ENCODE results near the gene DSE. TPM values are rescaled to one million over a fixed set of nuclear protein-coding genes. Genes with fewer than 3 reads are reported as not detected.

Gene DSE
- polyA plus RNA-seq, 3 donors, result 14.6 to 36.5 (median 28.4) TPM

DNA sequence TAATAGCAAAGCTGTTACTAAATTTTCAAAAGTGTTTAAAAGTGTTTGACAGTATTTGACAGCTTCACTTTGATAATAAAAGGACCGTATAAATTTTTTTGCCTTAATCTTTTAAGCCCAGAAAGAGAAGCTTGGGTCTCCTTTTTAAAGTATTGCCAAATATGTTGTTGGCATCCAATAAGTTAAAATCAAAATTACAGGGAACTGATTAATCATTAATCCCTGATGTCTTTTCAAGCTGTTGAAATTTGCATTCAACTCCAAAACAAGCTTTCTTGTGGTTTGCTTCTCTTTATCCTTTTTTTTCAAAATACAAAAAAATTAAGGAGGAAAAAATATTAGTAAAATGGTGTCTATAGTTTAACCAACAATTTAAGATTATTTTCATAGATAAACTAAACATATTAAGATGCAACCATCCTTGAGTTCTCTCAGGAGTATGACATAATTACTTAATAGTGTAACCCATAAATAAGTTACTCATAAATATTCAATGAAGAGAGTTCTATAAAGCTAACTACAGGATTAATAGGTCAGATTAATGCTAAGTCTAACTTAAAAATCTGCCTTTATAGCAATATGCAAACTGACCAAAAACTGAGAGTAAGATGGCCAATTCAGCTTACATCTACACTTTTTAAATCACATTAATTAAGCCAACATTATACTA, 63.4 kb downstream of the DSE start:
- Histone ChIP-seq H3K36me3 (replicated peaks in 1 of 2; ENCODE audit: control insufficient read depth in 1 of 2, insufficient read depth in 2 of 2, low read length in 2 of 2) (peaks cover 44 to 72% of the 10 kb centered on the region in 2 donors), H3K9me3 (replicated peaks in 1 of 2; ENCODE audit: control insufficient read depth in 1 of 2, insufficient read depth in 1 of 2, low read length in 2 of 2) (no peaks in the 10 kb centered on the region), H3K27me3 (ENCODE audit: control insufficient read depth in 2 of 2, insufficient read depth in 2 of 2, low read length in 2 of 2) (no peaks in the 10 kb centered on the region), H4K20me1 (ENCODE audit: insufficient read depth, low read length) (no peaks in the 10 kb centered on the region), H3K27ac (ENCODE audit: low read depth in 1 of 2, low read length in 2 of 2) (no peak overlapping the region), H3K4me1 (ENCODE audit: control insufficient read depth in 1 of 2, insufficient read depth in 2 of 2, low read length in 2 of 2) (peaks cover 0 to 2% of the 10 kb centered on the region in 2 donors), H3K9ac (ENCODE audit: insufficient read depth, low read length, poor library complexity, severe bottlenecking) (no peak overlapping the region), H2AFZ (ENCODE audit: insufficient read depth, low read depth, low read length, poor library complexity, severe bottlenecking) (no peak overlapping the region), H3K79me2 (ENCODE audit: insufficient read depth, low read length) (no peaks in the 10 kb centered on the region), H3K4me2 (replicated peaks; ENCODE audit: extremely low read depth, low read length, poor library complexity, severe bottlenecking) (no peak overlapping the region), H3K4me3 (replicated peaks in 1 of 3; ENCODE audit: low read depth in 2 of 3, low read length in 3 of 3) (no peak overlapping the region)
- TF ChIP-seq, protein P1, sequence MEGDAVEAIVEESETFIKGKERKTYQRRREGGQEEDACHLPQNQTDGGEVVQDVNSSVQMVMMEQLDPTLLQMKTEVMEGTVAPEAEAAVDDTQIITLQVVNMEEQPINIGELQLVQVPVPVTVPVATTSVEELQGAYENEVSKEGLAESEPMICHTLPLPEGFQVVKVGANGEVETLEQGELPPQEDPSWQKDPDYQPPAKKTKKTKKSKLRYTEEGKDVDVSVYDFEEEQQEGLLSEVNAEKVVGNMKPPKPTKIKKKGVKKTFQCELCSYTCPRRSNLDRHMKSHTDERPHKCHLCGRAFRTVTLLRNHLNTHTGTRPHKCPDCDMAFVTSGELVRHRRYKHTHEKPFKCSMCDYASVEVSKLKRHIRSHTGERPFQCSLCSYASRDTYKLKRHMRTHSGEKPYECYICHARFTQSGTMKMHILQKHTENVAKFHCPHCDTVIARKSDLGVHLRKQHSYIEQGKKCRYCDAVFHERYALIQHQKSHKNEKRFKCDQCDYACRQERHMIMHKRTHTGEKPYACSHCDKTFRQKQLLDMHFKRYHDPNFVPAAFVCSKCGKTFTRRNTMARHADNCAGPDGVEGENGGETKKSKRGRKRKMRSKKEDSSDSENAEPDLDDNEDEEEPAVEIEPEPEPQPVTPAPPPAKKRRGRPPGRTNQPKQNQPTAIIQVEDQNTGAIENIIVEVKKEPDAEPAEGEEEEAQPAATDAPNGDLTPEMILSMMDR (IDR thresholded peaks at IDR 0.05), result no peak
- Mint-ChIP-seq H3K27ac (no peak overlapping the region), H3K27me3 (ENCODE audit: low read depth in 3 of 3) (no peaks in the 10 kb centered on the region), H3K36me3 (peaks cover 44 to 45% of the 10 kb centered on the region in 2 donors), H3K4me1 (peaks cover 6% of the 10 kb centered on the region), H3K4me3 (no peak overlapping the region), H3K9me3 (peaks cover 0 to 3% (median 0%) of the 10 kb centered on the region in 7 donors)
- intact Hi-C loops (cut with micrococcal nuclease), result no loop called here
- WGBS (ENCODE audit: insufficient coverage), result no CpG with 5 or more reads among the region's 1 CpG
- DNase-seq, result no peak

DNA sequence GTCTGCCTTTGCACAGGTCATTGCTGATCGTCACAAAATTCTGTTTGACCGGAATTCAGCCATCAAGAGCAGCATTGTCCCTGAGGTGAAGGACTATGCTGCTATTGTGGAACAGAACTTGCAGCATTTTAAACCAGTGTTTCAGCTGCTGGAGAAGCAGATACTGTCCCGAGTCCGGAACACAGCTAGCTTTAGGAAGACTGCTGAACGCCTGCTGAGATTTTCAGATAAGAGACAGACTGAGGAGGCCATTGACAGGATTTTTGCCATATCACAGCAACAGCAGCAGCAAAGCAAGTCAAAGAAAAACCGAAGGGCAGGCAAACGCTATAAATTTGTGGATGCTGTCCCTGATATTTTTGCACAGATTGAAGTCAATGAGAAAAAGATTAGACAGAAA, 65.8 kb downstream of the DSE start:
- intact Hi-C loops (cut with micrococcal nuclease), result no loop called here
- H4K20me1 ChIP-seq (ENCODE audit: insufficient read depth, low read length), result no peaks in the 10 kb centered on the region
- H3K4me1 Mint-ChIP-seq, result peaks cover 6% of the 10 kb centered on the region
- TF ChIP-seq, protein P1 (IDR thresholded peaks at IDR 0.05), result no peak
- no peak overlapping the region for H2AFZ ChIP-seq (ENCODE audit: insufficient read depth, low read depth, low read length, poor library complexity, severe bottlenecking)
- H3K27ac Mint-ChIP-seq, result peak overlapping the region in 1 of 7 donors; percentile 37
- H3K27ac ChIP-seq (ENCODE audit: low read depth in 1 of 2, low read length in 2 of 2), result no peak overlapping the region
- no peak overlapping the region for H3K4me3 ChIP-seq (replicated peaks in 1 of 3; ENCODE audit: low read depth in 2 of 3, low read length in 3 of 3)
- peaks cover 0 to 5% of the 10 kb centered on the region in 2 donors for H3K4me1 ChIP-seq (ENCODE audit: control insufficient read depth in 1 of 2, insufficient read depth in 2 of 2, low read length in 2 of 2)
- no peak for DNase-seq
- H3K9me3 Mint-ChIP-seq, result no peaks in the 10 kb centered on the region
- no peaks in the 10 kb centered on the region for H3K27me3 Mint-ChIP-seq (ENCODE audit: low read depth in 3 of 3)
- peaks cover 31 to 52% of the 10 kb centered on the region in 2 donors for H3K36me3 ChIP-seq (replicated peaks in 1 of 2; ENCODE audit: control insufficient read depth in 1 of 2, insufficient read depth in 2 of 2, low read length in 2 of 2)
- peaks cover 30 to 34% of the 10 kb centered on the region in 2 donors for H3K36me3 Mint-ChIP-seq
- no peak overlapping the region for H3K9ac ChIP-seq (ENCODE audit: insufficient read depth, low read length, poor library complexity, severe bottlenecking)
- 98% methylated on average over 7 of the region's 7 CpGs for WGBS (ENCODE audit: insufficient coverage)
- H3K4me3 Mint-ChIP-seq, result no peak overlapping the region
- no peak overlapping the region for H3K4me2 ChIP-seq (replicated peaks; ENCODE audit: extremely low read depth, low read length, poor library complexity, severe bottlenecking)
- H3K9me3 ChIP-seq (replicated peaks in 1 of 2; ENCODE audit: control insufficient read depth in 1 of 2, insufficient read depth in 1 of 2, low read length in 2 of 2), result no peaks in the 10 kb centered on the region
- H3K27me3 ChIP-seq (ENCODE audit: control insufficient read depth in 2 of 2, insufficient read depth in 2 of 2, low read length in 2 of 2), result no peaks in the 10 kb centered on the region
- H3K79me2 ChIP-seq (ENCODE audit: insufficient read depth, low read length), result no peaks in the 10 kb centered on the region
